22Rv1 (cell line): ENCODE data around the gene PCCA.

Source experiments
- H3K27ac ChIP-seq: fragments of 450-650 bp; 2 replicates; pipeline ENCODE4 v1.5.1; 2017
- CTCF ChIP-seq: fragments of 450-650 bp; IDR thresholded peaks from 2 replicates; pipeline ENCODE4 v1.5.1; 2017; ENCODE audit warnings: mild to moderate bottlenecking
- ZFX ChIP-seq: fragments of 450-650 bp; IDR thresholded peaks from 2 replicates; pipeline ENCODE4 v1.6.1; 2017; ENCODE audit warnings: antibody characterized with exemption, borderline replicate concordance

Gene PCCA

GRCh38 chr13:100336795-100337516 lies 248.1 kb downstream of the PCCA start:
- H3K27ac ChIP-seq = no peak overlapping the region
- TF ChIP-seq CTCF (no peak), ZFX (no peak)

GRCh38 chr13:100338275-100338674 lies 249.4 kb downstream of the PCCA start:
- TF ChIP-seq CTCF = no peak
- TF ChIP-seq ZFX = no peak

GRCh38 chr13:100339411-100339940 lies 250.6 kb downstream of the PCCA start:
- H3K27ac ChIP-seq = no peak overlapping the region
- TF ChIP-seq CTCF (no peak), ZFX (no peak)

More at GRCh38 chr13:100338275-100338674, 249.4 kb downstream of the PCCA start:
- no peak overlapping the region for H3K27ac ChIP-seq

DNA sequence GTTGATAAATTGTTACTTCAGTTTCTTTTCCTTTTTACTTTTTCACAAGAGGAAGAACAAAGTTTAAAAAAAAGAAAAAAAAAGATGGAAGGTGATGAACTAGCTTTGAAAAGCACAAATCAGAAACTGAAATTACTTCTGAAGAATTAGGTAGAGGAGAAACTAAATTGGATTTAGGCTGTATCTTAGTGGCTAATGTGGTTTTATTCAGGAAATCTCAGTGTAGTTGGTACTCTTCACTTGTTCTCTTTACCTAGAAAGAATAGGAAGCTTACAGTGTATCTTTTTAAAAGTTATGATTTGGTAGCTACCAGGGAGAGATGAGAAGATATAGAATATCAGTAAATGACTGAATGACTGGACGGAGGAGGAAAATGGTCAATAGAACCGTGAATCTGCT lies 252.0 kb downstream of the PCCA start:
- H3K27ac ChIP-seq = no peak overlapping the region
- TF ChIP-seq CTCF = no peak
- no peak for TF ChIP-seq ZFX

DNA sequence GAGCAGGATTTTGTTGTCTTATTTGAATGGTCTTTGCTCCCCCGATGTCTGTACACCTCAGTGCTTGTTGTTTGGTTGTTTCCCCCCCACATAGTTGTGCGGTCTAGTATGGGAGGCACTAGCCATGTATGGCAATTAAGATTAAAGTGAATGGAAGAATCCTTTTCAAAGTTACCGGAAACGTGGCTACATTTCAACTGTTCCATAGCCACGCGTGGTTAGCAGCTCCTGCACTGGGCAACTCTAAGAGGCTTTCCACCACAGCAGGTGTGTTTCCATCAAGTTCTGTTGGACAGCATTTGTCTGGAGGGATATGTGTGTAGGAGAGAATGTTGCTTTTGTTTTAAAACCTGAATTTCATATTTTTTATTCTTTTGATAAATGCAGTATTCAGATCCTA lies 252.4 kb downstream of the PCCA start:
- no peak for TF ChIP-seq ZFX
- no peak for TF ChIP-seq CTCF

GRCh38 chr13:100344544-100344943 lies 255.7 kb downstream of the PCCA start:
- TF ChIP-seq ZFX = no peak
- no peak for TF ChIP-seq CTCF

More for the DNA sequence above, 252.4 kb downstream of the PCCA start:
- no peak overlapping the region for H3K27ac ChIP-seq

DNA sequence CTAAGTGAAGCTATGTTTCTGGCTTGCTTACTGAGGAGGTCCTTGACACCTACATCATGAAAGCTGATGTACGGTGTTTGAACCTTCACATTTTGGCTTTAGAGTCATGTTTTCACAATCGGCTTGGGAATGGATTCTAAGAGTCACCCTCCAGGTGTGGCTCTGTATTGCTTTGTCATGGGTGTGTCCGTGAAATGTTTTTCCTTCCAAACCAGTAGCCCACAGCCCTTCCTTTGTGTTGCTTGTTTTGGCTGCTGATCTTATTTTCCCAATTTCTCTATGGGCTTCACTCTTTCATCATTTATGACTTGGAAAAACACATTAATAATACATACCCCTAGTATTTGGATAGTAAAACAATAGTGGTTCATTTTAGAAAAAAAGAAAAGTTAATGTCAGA lies 259.1 kb downstream of the PCCA start:
- TF ChIP-seq ZFX (no peak), CTCF (no peak)
- no peak overlapping the region for H3K27ac ChIP-seq

More at GRCh38 chr13:100344544-100344943, 255.7 kb downstream of the PCCA start:
- H3K27ac ChIP-seq = no peak overlapping the region
